OCI-LY1 (cell line): Measurements from ENCODE around the gene USH2A.

Source experiments
- CTCF ChIP-seq: fragments of 200-600 bp; sonication (generic), shearing (Covaris generic); IDR thresholded peaks from 2 replicates; pipeline ENCODE4 v1.5.1; 2017; ENCODE audit warnings: mild to moderate bottlenecking, antibody characterized with exemption, low read length, moderate library complexity, mixed read lengths
- EZH2 ChIP-seq: fragments of 200-600 bp; sonication (generic), shearing (Covaris generic); IDR thresholded peaks from 2 replicates; pipeline ENCODE4 v1.8.0; 2017; ENCODE audit warnings: borderline replicate concordance, mixed run types, mild to moderate bottlenecking, antibody characterized with exemption, low read length, moderate library complexity, mixed read lengths

- TF ChIP-seq CTCF (no peak), EZH2 (no peak)
Measured at GRCh38 chr1:215589650-215590435, 833.4 kb downstream of the USH2A start.
